Smooth muscle cell (in vitro differentiated cells): Measurements from ENCODE around the gene ANXA2R. TPM values are rescaled to one million over a fixed set of nuclear protein-coding genes. Genes with fewer than 3 reads are reported as not detected.
A peak's percentile ranks its signal among the peaks of the same experiment; 100 is the strongest.

Source experiments
- DNase-seq: peaks from one replicate; lab custom pipeline; 2025; ENCODE audit not compliant: unreplicated experiment; lab: John Stamatoyannopoulos, UW
- H2AFZ ChIP-seq: fragments of 200-600 bp; sonication (generic); 2 replicates; pipeline ENCODE4 v1.6.0; 2016; ENCODE audit warnings: antibody characterized with exemption, low read depth, mild to moderate bottlenecking
- H3F3A ChIP-seq: fragments of 200-600 bp; sonication (generic); 2 replicates; pipeline ENCODE4 v1.6.0; 2017; ENCODE audit warnings: antibody characterized with exemption, low read depth
- H3K27ac ChIP-seq: fragments of 200-600 bp; sonication (generic); 2 replicates; pipeline ENCODE4 v1.5.1; 2016; ENCODE audit warnings: low read depth, mild to moderate bottlenecking
- H3K27me3 ChIP-seq: fragments of 200-600 bp; sonication (generic); 2 replicates; pipeline ENCODE4 v1.6.1; 2016; ENCODE audit warnings: low read depth, mild to moderate bottlenecking
- H3K36me3 ChIP-seq: fragments of 200-600 bp; sonication (generic); 2 replicates; pipeline ENCODE4 v1.5.1; 2016; ENCODE audit warnings: low read depth
- H3K4me1 ChIP-seq: fragments of 200-600 bp; sonication (generic); 2 replicates; pipeline ENCODE4 v1.5.1; 2016; ENCODE audit warnings: low read depth
- H3K4me2 ChIP-seq: fragments of 200-600 bp; sonication (generic); 2 replicates; pipeline ENCODE4 v1.6.0; 2016; ENCODE audit warnings: mild to moderate bottlenecking
- H3K4me3 ChIP-seq: fragments of 200-600 bp; sonication (generic); 2 replicates; pipeline ENCODE4 v1.5.1; 2016; ENCODE audit warnings: mild to moderate bottlenecking
- H3K79me2 ChIP-seq: fragments of 200-600 bp; sonication (generic); 2 replicates; pipeline ENCODE4 v1.6.0; 2016; ENCODE audit warnings: low read depth, mild to moderate bottlenecking
- H3K9ac ChIP-seq: fragments of 200-600 bp; sonication (generic); 2 replicates; pipeline ENCODE4 v1.6.0; 2016; ENCODE audit warnings: low read depth
- H3K9me3 ChIP-seq: fragments of 200-600 bp; sonication (generic); replicated peaks from 2 replicates; pipeline ENCODE4 v1.5.1; 2016; ENCODE audit warnings: low read depth
- H4K20me1 ChIP-seq: fragments of 200-600 bp; sonication (generic); 2 replicates; pipeline ENCODE4 v1.6.0; 2016; ENCODE audit warnings: low read depth
- CTCF ChIP-seq: fragments of 200-600 bp; sonication (generic); IDR thresholded peaks from 2 replicates; pipeline ENCODE4 v1.5.1; 2017; ENCODE audit warnings: borderline replicate concordance, mild to moderate bottlenecking, antibody characterized with exemption; ENCODE audit not compliant: insufficient read depth, poor library complexity, severe bottlenecking
- WGBS: methylation state at CpG from one replicate; pipeline ENCODE4 v1.1.7; 2016; ENCODE audit warnings: low lambda C conversion rate; 5-methylcytosine and 5-hydroxymethylcytosine counted together
- polyA plus RNA-seq: library from polyadenylated mRNA; unstranded; fragments of >200 nt; fragmentation: Nextera tagmentation; extraction: Ambion mirVana; gene quantifications from 2 replicates; pipeline ENCODE4 v1.2.1, GENCODE V29; 2016
- total RNA-seq: library from RNA; depleted of rRNA; stranded (reverse); fragments of >200 nt; gene quantifications from 2 replicates; pipeline ENCODE4 v1.2.3, GENCODE V29; 2014

The ANXA2R gene
- total and polyA plus RNA-seq, 2 experiments from 2014 or later = 0.83 to 1.5 TPM

- peak overlapping the region; percentile 98 for H3K27ac ChIP-seq
- no peaks in the 10 kb centered on the region for H4K20me1 ChIP-seq
- H3K27me3 ChIP-seq = no peaks in the 10 kb centered on the region
- WGBS = 4% methylated on average over 52 of the region's 52 CpGs
- peak overlapping the region; percentile 47 for H3K4me3 ChIP-seq
- TF ChIP-seq CTCF = peak; percentile 71
- H3K9ac ChIP-seq = peak overlapping the region; percentile 55
- H3F3A ChIP-seq = peaks cover 16% of the 10 kb centered on the region
- H3K36me3 ChIP-seq = no peaks in the 10 kb centered on the region
- peak; percentile 51 for DNase-seq
- H2AFZ ChIP-seq = peak overlapping the region; percentile 70
- no peaks in the 10 kb centered on the region for H3K9me3 ChIP-seq
- peak overlapping the region; percentile 91 for H3K4me2 ChIP-seq
- H3K79me2 ChIP-seq = peaks cover 10% of the 10 kb centered on the region
- H3K4me1 ChIP-seq = no peaks in the 10 kb centered on the region
Observed at GRCh38 chr5:42994555-42995359, 45.4 kb downstream of the ANXA2R start.

GRCh38 chr5:42994246-42994554, 45.9 kb downstream of the ANXA2R start:
- Histone ChIP-seq H3K9me3 (no peaks in the 10 kb centered on the region), H3K27ac (peak overlapping the region; percentile 98), H3K9ac (peak overlapping the region; percentile 55), H3K79me2 (peaks cover 10% of the 10 kb centered on the region), H3K36me3 (no peaks in the 10 kb centered on the region), H3K4me1 (no peaks in the 10 kb centered on the region), H3K27me3 (no peaks in the 10 kb centered on the region), H3K4me3 (peak overlapping the region; percentile 47), H4K20me1 (no peaks in the 10 kb centered on the region), H3K4me2 (peak overlapping the region; percentile 91), H2AFZ (peak overlapping the region; percentile 61), H3F3A (peaks cover 16% of the 10 kb centered on the region)
- TF ChIP-seq CTCF = no peak
- no peak for DNase-seq
- WGBS = 6% methylated on average over 6 of the region's 6 CpGs

- H3K4me2 ChIP-seq = peak overlapping the region; percentile 91
- peak overlapping the region; percentile 55 for H3K9ac ChIP-seq
- TF ChIP-seq CTCF = no peak
- H2AFZ ChIP-seq = peak overlapping the region; percentile 61
- H3K36me3 ChIP-seq = no peaks in the 10 kb centered on the region
- H4K20me1 ChIP-seq = no peaks in the 10 kb centered on the region
- no peaks in the 10 kb centered on the region for H3K9me3 ChIP-seq
- no peaks in the 10 kb centered on the region for H3K4me1 ChIP-seq
- peak overlapping the region; percentile 47 for H3K4me3 ChIP-seq
- no peak for DNase-seq
- peak overlapping the region; percentile 98 for H3K27ac ChIP-seq
- 24% methylated on average over 31 of the region's 34 CpGs for WGBS
- H3K27me3 ChIP-seq = no peaks in the 10 kb centered on the region
- peaks cover 16% of the 10 kb centered on the region for H3F3A ChIP-seq
- H3K79me2 ChIP-seq = peaks cover 10% of the 10 kb centered on the region
Observed at GRCh38 chr5:42993516-42994245, 46.4 kb downstream of the ANXA2R start.
